Heart left ventricle (tissue), 16 donors: Measurements from ENCODE around the gene SPAG9. TPM values are rescaled to one million over a fixed set of nuclear protein-coding genes. Genes with fewer than 3 reads are reported as not detected.

Experiments
- ATAC-seq, 4 donors: fragments of 200-7000 bp; cut with Tn5 transposase; one replicate each; pipeline ENCODE4 v1.9.1; 2020 to 2022; ENCODE audit warnings: moderate library complexity in 4 of 4, mild to moderate bottlenecking in 3 of 4, moderate number of reproducible peaks in 1 of 4
- DNase-seq, 5 donors: peaks; one replicate each; pipeline ENCODE4 v3.0.0-alpha.2; 2020
- H3K27ac ChIP-seq, 12 donors: fragments of 200-600 bp; sonication (generic) in 4 of 12; one replicate each; pipeline versions ENCODE4 v1.5.0 to v1.8.0; 2016 to 2022; ENCODE audit warnings: mild to moderate bottlenecking in 2 of 12
- H3K27me3 ChIP-seq, 9 donors: fragments of 200-600 bp; sonication (generic) in 2 of 9; one replicate each; pipeline versions ENCODE4 v1.5.1 to v1.8.0; 2016 to 2022; ENCODE audit warnings: mild to moderate bottlenecking in 3 of 9
- H3K36me3 ChIP-seq, 9 donors: fragments of 200-600 bp; sonication (generic) in 2 of 9; one replicate each; pipeline versions ENCODE4 v1.5.0 to v1.8.0; 2018 to 2022; ENCODE audit warnings: mild to moderate bottlenecking in 2 of 9
- H3K4me1 ChIP-seq, 12 donors: fragments of 200-600 bp; sonication (generic) in 4 of 12; one replicate each; pipeline versions ENCODE4 v1.5.0 to v1.8.0; 2016 to 2022; ENCODE audit warnings: mild to moderate bottlenecking in 3 of 12
- H3K4me3 ChIP-seq, 12 donors: fragments of 200-600 bp; sonication (generic) in 4 of 12; one replicate each; pipeline versions ENCODE4 v1.5.0 to v1.8.0; 2017 to 2022; ENCODE audit warnings: mild to moderate bottlenecking in 9 of 12, moderate library complexity in 4 of 12
- H3K9me3 ChIP-seq, 12 donors: fragments of 200-600 bp; sonication (generic) in 4 of 12; one replicate each; pipeline versions ENCODE4 v1.5.0 to v1.8.0; 2016 to 2022; ENCODE audit warnings: mild to moderate bottlenecking in 1 of 12
- POLR2A ChIP-seq, 2 donors: fragments of 450-650 bp; IDR thresholded peaks; one replicate each; pipeline ENCODE4 v1.6.1; 2017; ENCODE audit warnings: antibody characterized with exemption in 2 of 2, mild to moderate bottlenecking in 2 of 2, moderate library complexity in 2 of 2
- WGBS, 4 donors: extraction: QIAGEN DNeasy Blood & Tissue Kit in 2 of 4; methylation state at CpG; one replicate each; pipeline versions ENCODE4 v1.1.5 to v1.1.7; 2013 to 2018; 5-methylcytosine and 5-hydroxymethylcytosine counted together
- intact Hi-C, 10 donors: fragments of 100-400 bp; cut with DNase I; formaldehyde crosslinking; loops; one replicate each; pipeline versions ENCODE4 v1.11.1 to v1.14.2; 2022
- polyA plus RNA-seq, 2 donors: library from polyadenylated mRNA; stranded (reverse); fragments of 200-250 nt; gene quantifications; one replicate each; pipeline ENCODE4 v1.2.3, GENCODE V29; 2013
- total RNA-seq, 9 donors: library from RNA; depleted of rRNA in 2 of 9; stranded (reverse); fragments of >200 nt in 2 of 9; fragmentation: NEBNext Ultra II Directional in 3 of 9; extraction: Animal tissue kit (Norgen Biotek cat#: 25700) in 3 of 9; gene quantifications; one replicate each; pipeline versions ENCODE4 v1.1.0 to v1.2.4, GENCODE V29; 2016 to 2023
- TF ChIP-seq, protein P1 (sequence below), 12 donors: fragments of 200-600 bp; sonication (generic) in 4 of 12; IDR thresholded peaks; one replicate each; pipeline versions ENCODE4 v1.5.0 to v1.8.0; 2018 to 2022; ENCODE audit warnings: antibody characterized with exemption in 12 of 12, mild to moderate bottlenecking in 5 of 12
- donor health status: ischemic (EF 13 %, LVEDD 7.1; RV severe dilation, severe dysfunction).
- donor health status: healthy with polysubstance abuse.
- donor health status: DM: no; HTN: yes; CAD: no.
- donor health status: DM: no; HTN: no; CAD: no.
- donor health status: ischemic (EF 25% LVEDD 6.9; RV normal size, moderate dysfunction).
- donor health status: ischemic (EF 25% LVEDD 5.7; RV mildly dilated, moderate dysfunction).
- donor health status: healthy.
- donor health status: DM: yes; HTN: yes; CAD: no.
- donor health status: ischemic (EF 35%, LVEDD 5.7; RV mildly dilated, moderate dysfunction).
- donor health status: nonischemic (EF 11% LVEDD 7.7; RV severe dilation, severe dysfunction).
- donor health status: DM: yes; HTN: yes; CAD: no.
- donor health status: PGD.
- donor health status: ischemic (EF 29% LVEDD 5.4; RV normal size, mild dysfunction).
- donor health status: nonischemic (EF 23%, LVEDD 6.1; RV moderate dilation, normal function).

Gene SPAG9
- total and polyA plus RNA-seq, 11 donors, result 15.9 to 65.4 (median 52.9) TPM

- Histone ChIP-seq H3K27me3 (no peaks in the 10 kb centered on the region), H3K27ac (peak overlapping the region in 1 of 12 donors; percentile 25), H3K4me1 (peaks cover 4 to 64% (median 49%) of the 10 kb centered on the region in 12 donors), H3K4me3 (no peak overlapping the region), H3K9me3 (no peaks in the 10 kb centered on the region), H3K36me3 (no peaks in the 10 kb centered on the region)
- DNase-seq (no peak), ATAC-seq (no peak)
- TF ChIP-seq, protein P1, sequence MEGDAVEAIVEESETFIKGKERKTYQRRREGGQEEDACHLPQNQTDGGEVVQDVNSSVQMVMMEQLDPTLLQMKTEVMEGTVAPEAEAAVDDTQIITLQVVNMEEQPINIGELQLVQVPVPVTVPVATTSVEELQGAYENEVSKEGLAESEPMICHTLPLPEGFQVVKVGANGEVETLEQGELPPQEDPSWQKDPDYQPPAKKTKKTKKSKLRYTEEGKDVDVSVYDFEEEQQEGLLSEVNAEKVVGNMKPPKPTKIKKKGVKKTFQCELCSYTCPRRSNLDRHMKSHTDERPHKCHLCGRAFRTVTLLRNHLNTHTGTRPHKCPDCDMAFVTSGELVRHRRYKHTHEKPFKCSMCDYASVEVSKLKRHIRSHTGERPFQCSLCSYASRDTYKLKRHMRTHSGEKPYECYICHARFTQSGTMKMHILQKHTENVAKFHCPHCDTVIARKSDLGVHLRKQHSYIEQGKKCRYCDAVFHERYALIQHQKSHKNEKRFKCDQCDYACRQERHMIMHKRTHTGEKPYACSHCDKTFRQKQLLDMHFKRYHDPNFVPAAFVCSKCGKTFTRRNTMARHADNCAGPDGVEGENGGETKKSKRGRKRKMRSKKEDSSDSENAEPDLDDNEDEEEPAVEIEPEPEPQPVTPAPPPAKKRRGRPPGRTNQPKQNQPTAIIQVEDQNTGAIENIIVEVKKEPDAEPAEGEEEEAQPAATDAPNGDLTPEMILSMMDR (IDR thresholded peaks at IDR 0.05), result no peak
- WGBS, 4 donors, result 88 to 98% (median 96%) methylated on average over 2 to 12 of the region's 12 CpGs
- intact Hi-C loops, result loop anchor here in 2 of 10 donors (5.0 kb wide), 2 partner anchors 79 to 404 kb away; partner anchors contain the start of gene TOB1 (in 1 of the 2)
These were observed 174.3 kb downstream of the SPAG9 start for GRCh38 chr17:50946223-50946890.

DNA sequence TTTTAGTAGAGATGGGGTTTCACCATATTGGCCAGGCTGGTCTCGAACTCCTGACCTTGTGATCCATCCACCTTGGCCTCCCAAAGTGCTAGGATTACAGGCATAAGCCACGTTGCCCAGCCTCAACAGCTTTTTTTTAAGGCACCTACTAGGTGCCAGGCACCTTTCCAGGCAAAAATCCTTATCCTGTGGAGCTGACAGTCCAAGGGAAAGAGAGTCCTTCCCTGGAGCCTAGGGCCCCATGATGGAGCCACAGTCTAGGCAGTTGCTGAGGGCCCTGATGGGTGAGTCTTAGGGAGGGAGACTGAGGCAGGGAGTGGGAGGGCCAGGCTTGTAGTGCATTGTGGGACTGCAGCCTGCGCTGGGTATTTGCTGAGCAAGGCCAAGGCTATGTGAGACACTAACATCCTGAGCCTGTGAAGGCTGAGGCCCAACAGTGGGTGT is 174.9 kb downstream of the SPAG9 start:
- ATAC-seq (no peak), DNase-seq (no peak)
- H3K27me3 ChIP-seq, result no peaks in the 10 kb centered on the region
- H3K4me1 ChIP-seq, result peaks cover 4 to 60% (median 46%) of the 10 kb centered on the region in 12 donors
- intact Hi-C loops, result loop anchor here in 4 of 10 donors (2.0 to 5.0 kb wide), 4 partner anchors 78 to 404 kb away; partner anchors contain the start of gene TOB1 (in 2 of the 4)
- WGBS, 4 donors, result 85 to 94% (median 92%) methylated on average over 3 of the region's 3 CpGs
- no peak overlapping the region for H3K4me3 ChIP-seq
- TF ChIP-seq, protein P1 (IDR thresholded peaks at IDR 0.05), result no peak
- no peak for TF ChIP-seq POLR2A (IDR thresholded peaks at IDR 0.05)
- peak overlapping the region in 1 of 12 donors; percentile 25 for H3K27ac ChIP-seq
- H3K36me3 ChIP-seq, result no peaks in the 10 kb centered on the region
- H3K9me3 ChIP-seq, result no peaks in the 10 kb centered on the region

DNA sequence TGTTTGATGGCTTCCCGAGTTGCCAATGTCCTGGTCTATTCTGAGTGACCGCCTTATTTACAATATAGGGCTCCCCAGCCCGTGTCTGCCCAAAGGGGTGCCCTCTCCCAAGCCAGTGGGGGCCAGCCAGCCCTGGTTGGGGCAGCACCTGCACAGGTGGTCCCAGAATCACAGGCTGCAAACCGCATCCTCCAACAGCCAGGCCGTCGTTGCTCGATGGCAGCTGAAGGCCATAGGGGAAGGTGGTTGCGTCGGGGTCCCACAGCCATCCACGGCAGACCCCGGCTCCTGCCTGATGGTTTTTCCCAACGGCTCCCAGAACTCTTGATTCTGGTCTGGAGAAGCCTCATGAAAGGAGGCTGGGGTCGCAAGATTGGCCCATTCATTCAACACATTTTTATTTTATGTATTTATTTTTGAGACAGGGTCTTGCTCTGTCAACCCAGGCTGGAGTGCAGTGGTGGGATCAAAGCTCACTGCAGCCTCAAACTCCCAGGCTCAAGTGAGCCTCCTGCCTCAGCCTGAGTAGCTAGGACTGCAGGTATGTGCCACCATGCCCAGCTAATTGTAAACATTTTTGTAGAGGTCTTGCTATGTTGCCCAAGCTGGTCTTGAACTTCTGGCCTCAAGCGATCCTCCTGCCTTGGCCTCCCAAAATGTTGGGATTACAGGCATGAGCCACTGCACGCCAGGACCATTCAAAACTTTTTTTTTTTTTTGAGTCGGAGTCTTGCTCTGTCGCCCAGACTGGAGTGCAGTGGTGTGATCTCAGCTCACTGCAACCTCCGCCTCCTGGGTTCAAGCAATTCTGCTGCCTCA is 175.6 kb downstream of the SPAG9 start:
- Histone ChIP-seq H3K36me3 (no peaks in the 10 kb centered on the region), H3K4me1 (peaks cover 4 to 53% (median 39%) of the 10 kb centered on the region in 12 donors), H3K27ac (peak overlapping the region in 11 of 12 donors; percentile 86 to 100 (median 98)), H3K4me3 (peak overlapping the region in 11 of 12 donors; percentile 44 to 72 (median 66)), H3K27me3 (no peaks in the 10 kb centered on the region), H3K9me3 (no peaks in the 10 kb centered on the region)
- TF ChIP-seq, protein P1 (IDR thresholded peaks at IDR 0.05), result no peak
- TF ChIP-seq POLR2A (IDR thresholded peaks at IDR 0.05), result no peak
- ATAC-seq, result no peak
- WGBS, 4 donors, result 66 to 87% (median 68%) methylated on average over 15 to 18 of the region's 18 CpGs
- DNase-seq, result no peak
- intact Hi-C loops, result loop anchor here in 5 of 10 donors (1.0 to 5.0 kb wide), 6 partner anchors 14 to 403 kb away; partner anchors contain the start of gene TOB1 (in 4 of the 5)
